ENCODE data around the gene OSBPL2.

OSBPL2 gene

GRCh38 chr20:62285151-62285550, 46.8 kb downstream of the OSBPL2 start:
- no peak for DNase-seq (ENCODE audit: low read depth)

DNA sequence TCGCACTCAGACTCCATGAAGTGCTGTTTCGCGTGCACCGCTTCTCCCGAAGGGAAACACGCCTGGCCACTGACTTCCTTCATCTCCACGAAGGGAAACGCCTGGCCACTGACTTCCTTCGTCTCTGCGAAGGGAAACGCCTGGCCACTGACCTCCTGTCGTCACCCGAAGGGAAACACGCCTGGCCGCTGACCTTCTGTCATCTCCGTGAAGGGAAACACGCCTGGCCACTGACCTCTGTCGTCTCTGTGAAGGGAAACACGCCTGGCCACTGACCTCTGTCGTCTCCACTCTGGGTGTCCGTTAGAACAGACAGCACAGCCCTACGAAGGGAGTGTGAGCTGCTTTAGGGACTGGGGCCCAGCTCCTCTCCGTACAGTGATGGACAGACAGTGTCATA, 47.4 kb downstream of the OSBPL2 start:
- no peak for DNase-seq (ENCODE audit: low read depth)

DNA sequence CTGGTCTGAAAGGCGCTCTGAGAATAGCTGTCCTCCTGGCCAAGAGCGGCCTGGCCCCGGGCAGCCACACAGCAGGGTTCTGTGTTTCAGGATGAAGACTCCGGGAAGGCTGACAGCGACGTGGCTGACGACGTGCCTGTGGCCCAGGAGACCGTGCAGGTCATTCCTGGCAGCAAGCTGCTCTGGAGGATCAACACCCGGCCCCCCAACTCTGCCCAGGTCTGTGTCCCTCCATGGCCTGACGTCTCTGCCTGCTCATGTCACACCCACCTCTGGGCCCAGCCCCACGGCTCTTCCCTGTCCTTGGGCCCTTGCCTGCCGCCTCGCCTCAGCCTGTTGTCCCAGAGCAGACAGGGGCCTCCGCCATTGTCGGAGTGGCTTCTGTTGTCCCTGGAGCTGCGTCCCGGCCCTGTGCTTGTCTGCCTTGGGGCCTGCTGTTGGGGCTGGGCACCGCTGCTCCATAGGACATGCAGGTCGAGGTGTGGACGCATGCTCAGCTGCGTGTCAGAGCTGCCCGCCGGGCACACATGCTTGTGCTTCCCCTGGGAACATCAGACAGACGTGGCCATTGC, 48.3 kb downstream of the OSBPL2 start:
- no peak for DNase-seq (ENCODE audit: low read depth)

DNA sequence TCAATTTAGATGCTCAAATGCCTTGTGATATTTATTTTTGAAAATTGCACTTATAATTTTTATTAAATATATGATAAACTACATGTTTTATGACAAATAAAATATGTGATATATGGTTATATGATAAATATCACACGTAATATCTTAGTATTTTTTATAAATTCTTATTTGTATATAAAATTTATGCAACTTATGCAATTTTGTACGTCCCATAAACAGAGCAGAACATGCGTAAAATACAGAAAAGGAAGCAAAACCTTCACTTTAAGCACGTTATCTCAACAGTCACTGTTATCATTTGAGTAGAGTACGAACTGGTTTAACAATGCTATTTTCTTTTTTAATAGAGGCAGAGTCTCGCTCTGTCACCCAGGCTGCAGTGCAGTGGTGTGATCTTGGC, 48.8 kb downstream of the OSBPL2 start:
- no peak for DNase-seq (ENCODE audit: low read depth)

DNA sequence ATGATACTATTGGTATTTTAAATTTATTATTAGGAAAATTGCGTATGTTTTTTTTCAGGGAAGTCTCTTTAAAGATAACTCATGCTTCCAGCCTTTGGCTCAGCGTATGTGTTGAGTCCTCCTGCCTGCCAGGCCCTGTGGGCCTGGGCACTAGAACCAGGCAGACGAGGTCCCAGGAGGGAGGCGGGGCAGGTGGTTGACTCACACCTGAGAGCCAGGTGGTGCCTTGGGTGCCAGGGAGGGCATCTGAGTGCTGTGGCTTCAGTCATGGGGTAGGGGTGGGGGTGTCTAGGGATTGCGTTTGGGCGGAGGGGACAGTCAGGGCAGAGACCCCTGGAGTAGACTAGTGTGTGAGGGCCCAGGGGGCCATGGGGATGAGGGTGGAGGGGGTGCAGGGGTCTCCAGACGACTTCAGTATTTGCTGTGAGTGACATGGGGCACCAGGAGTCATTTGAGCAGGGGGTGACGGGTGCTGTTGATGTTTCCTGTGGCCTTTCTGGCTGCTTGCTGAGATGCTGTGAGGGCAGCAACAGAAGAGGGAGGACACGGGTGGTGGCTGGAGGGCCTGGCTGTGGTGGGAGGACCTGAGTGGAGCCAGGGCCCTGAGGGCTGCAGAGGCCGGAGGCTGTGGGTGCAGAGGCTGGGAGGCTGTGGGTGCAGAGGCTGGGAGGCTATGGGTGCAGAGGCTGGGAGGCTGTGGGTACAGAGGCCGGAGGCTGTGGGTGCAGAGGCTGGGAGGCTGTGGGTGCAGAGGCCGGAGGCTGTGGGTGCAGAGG, 49.6 kb downstream of the OSBPL2 start:
- DNase-seq (ENCODE audit: low read depth): no peak

DNA sequence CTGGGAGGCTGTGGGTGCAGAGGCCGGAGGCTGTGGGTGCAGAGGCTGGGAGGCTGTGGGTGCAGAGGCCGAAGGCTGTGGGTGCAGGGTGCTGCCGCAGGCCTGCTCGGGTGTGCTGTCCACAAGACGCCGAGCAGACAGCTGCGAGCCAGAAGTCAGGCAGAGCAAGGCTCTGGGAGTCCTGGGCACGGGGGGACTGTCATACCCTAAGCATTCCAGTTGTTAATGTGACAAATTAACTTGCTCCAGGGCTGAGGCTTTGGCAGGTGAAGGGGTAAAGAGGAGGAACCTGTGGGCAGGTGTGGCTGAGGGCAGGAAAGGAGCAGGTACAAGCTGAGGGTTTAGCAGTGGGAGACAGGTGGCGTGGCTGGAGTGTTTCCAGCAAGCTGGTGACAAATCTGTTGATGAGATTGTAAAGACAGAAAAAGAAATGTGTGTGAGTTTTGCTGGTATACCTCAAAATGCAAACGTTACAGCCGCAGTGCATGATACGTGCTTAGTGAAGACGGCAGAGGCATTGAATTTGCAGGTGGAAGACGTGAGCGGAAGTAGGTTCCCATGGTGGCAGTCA, 50.3 kb downstream of the OSBPL2 start:
- DNase-seq (ENCODE audit: low read depth): no peak

DNA sequence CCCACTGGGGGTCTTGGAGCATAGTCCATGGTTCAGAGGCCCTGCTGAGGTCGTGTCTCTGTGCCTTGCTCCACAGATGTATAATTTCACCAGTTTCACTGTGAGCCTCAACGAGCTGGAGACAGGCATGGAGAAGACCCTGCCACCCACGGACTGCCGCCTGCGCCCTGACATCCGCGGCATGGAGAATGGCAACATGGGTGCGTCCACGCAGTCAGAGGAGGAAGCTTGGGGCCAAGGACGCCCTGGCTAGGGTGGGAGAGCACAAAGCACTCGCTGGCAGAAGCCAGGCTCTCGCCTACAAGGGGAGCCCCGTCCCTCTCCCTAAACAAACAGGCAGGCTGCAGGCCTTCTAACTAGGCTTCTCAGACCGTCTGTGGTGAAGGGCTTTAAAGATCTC, 50.8 kb downstream of the OSBPL2 start:
- DNase-seq (ENCODE audit: low read depth): no peak

- DNase-seq (ENCODE audit: low read depth): no peak
Measured at GRCh38 chr20:62289898-62290297, 51.6 kb downstream of the OSBPL2 start.

GRCh38 chr20:62291251-62292066, 53.1 kb downstream of the OSBPL2 start:
- no peak for DNase-seq (ENCODE audit: low read depth)

- DNase-seq (ENCODE audit: low read depth): no peak
Measured at GRCh38 chr20:62292108-62292507, 53.8 kb downstream of the OSBPL2 start.

DNA sequence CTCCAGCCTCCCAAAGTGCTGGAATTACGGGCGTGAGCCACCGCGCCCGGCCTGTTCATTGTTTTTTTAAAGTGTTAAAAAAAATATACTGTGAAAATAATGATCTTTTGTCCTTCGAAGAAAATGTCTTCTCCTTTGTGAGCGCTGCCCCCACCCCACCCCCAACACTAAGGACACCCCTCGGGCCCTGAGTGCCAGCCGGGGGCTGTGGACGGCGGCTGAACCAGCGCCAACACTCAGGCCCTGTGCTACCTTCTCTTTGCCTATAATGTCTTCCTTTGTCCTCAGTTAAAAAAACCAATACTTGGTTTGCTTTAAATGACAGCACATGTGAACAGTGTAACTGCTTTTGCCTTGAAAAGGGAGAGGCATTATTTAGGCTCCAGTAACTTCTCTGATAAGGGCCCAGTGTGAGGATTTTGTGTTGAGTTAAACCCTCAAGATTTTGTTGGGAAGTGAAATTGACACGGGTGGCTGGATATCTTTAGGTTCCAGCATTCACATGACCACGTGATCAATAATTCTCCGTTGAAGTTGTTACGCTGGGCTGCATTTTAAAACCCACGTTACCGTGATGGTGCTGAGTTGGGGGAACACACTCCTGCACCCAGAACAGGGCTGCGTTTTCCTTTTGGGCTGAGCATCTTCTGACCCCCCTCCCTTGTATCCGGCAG, 54.9 kb downstream of the OSBPL2 start:
- DNase-seq (ENCODE audit: low read depth): no peak

DNA sequence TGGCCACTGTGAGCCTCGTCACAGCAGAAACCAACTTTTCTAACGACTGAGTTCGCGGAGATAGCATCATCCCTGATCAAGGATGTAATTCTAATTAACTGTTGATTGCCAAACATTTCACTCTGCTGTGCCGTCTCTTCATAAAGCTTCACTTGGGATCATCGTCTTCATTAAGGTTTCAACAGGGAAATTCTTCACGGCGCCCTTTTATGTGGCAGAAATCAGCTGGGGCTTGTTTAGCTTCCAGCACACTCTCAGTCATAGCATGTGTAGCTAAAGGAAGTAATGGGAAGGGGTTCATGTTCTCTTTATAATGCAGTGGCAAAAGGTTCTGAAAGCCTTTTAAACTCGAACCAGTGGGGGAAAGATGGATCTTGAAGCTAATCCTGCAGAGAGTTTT, 55.6 kb downstream of the OSBPL2 start:
- no peak for DNase-seq (ENCODE audit: low read depth)

DNA sequence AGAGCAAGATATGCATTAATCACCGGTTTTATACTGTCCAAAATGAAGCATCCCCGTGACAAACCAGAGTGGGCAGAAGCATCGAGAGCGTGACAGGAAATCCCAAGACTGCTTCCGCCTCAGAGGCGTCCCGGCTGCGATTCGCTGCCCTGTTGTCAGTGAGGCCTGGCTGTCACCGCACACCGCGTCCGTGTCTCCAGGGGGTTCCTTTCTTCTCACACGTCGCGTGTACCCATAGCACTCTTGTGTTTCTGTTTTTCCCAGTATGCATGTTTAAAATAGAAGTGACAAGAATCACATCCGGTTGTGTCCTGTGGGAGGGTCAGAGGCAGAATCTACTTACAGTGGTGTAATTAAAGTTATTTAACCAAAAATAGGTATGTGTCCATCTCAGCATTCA, 56.2 kb downstream of the OSBPL2 start:
- no peak for DNase-seq (ENCODE audit: low read depth)

DNA sequence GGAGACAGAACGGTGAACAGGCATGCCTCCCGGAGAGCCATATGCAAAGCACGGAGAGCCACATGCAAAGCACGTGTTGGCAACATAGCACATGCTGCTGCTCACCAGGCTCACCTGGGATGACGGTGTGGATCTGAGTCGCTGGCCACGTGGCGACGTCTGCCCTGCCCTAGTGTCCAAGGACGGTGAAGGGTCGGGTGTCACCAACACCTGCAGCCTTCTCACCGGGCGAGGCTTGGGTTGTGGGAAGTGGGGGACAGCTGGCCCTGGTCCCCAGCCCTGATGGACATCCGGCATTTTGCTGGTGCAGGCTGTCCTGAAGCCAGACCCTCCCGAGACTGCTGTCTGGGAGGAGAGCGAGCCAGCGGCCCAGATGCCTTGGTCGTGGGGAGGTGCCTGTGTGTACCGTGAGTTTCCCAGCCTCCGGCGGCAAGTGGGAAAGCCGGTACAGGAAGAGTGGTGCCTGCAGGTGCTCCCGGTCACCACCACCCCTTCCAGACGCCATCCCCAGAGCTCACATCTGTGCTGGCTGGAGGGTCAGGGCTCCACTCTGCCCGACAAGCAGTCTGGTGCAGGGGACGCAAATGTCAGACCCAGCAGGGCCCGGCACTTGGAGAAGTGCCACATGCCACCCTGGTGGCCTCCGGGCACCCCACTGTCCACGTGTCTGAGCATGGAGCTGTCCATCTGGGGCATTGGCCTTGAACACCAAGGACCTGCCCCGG, 58.6 kb downstream of the OSBPL2 start:
- no peak for DNase-seq (ENCODE audit: low read depth)

DNA sequence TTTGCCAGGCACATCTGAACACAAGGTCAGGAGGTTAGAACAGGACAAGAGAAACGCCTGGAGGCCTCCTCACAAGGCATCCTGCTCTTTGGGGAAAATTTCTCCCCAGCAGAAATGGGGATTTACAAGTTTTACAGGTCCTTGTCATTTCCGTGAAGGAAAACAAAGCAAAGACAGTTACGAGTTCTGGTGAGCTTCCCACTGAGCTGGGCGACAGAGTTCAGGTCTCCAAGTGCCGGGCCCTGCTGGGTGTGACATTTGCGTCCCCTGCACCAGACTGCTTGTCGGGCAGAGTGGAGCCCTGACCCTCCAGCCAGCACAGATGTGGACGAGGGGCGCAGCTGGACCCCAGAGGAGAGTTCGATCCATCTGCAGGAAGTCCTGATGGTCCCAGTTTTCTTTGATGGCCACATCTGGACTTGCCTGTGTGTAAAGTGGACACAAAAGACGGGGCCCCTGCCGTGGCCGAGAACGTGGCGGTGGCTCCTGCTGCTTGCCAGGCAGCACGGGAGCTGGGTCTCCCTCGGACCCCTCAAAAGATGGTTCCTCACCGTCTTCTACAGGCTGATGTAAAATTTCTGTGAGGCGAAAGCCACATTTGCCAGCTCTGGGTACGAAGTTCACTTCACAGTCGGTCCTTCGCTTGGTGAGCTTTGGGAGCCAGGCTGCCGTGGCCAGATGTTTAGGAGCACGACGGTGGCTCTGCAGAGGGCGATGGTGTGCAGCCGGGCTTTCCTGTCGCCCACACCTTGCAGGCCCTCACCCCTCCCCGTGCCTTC, 59.3 kb downstream of the OSBPL2 start:
- no peak for DNase-seq (ENCODE audit: low read depth)

GRCh38 chr20:62298577-62299249, 60.4 kb downstream of the OSBPL2 start:
- no peak for DNase-seq (ENCODE audit: low read depth)

DNA sequence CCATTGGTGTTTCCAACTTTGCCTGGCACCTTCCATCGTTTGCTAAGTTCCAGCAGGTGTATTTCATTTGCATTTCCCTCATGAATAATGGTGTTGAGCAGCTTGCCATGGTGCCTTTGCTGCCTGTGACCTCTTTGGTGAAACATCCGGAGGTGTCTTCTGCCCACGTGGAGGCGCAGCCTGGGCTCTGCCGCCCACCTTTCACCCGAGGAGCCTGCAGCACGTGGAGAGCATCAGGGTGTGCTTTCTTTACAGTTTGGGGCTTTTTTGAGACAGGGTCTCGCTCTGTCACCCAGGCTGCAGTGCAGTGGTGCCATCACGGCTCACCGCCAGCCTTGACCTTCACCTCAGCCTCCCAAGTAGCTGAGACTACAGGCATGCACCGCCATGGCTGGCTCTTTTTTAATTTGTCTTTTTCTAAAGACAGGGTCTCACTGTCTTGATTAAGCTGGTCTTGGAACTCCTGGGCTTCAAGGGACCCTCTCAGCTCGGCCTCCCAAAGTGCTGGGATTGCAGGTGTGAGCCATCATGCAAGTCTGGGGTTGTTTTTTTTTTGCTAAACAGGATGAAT, 61.4 kb downstream of the OSBPL2 start:
- DNase-seq (ENCODE audit: low read depth): no peak

DNA sequence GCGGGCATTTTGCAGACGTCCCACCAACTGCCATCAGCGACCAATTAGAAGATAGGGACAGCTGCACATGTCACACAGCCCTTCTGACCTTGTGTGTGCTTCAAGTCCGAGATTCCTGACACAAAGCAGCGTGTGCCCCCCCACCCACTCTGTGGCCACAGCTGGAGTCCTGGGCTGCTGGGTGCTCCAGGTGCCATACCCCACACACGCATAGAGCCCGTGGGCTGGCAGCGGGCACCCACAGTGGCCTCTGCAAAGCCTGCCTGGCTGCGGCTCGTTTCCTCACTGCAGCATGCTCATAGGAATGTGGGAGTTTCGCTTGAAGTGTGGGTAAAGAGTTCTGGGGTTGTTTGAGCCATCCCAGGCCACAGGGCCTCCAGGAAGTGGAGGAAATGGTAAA, 62.0 kb downstream of the OSBPL2 start:
- no peak for DNase-seq (ENCODE audit: low read depth)

GRCh38 chr20:62301111-62301668, 62.9 kb downstream of the OSBPL2 start:
- no peak for DNase-seq (ENCODE audit: low read depth)
